SU-DHL-6 (cell line): ENCODE results near the gene RBMS1.

Experiments
- CTCF ChIP-seq: fragments of 200-600 bp; sonication (generic); IDR thresholded peaks from one replicate; pipeline ENCODE4 v1.5.1; 2017; ENCODE audit warnings: antibody characterized with exemption, mild to moderate bottlenecking, low read length, moderate library complexity; ENCODE audit not compliant: insufficient read depth, poor library complexity, severe bottlenecking
- EZH2phosphoT487 ChIP-seq: fragments of 200-600 bp; sonication (generic), shearing (Covaris generic); conservative IDR thresholded peaks from 2 replicates; pipeline ENCODE4 v1.6.1; 2018; ENCODE audit warnings: mild to moderate bottlenecking, antibody characterized with exemption, low read length, moderate library complexity, mixed read lengths

DNA sequence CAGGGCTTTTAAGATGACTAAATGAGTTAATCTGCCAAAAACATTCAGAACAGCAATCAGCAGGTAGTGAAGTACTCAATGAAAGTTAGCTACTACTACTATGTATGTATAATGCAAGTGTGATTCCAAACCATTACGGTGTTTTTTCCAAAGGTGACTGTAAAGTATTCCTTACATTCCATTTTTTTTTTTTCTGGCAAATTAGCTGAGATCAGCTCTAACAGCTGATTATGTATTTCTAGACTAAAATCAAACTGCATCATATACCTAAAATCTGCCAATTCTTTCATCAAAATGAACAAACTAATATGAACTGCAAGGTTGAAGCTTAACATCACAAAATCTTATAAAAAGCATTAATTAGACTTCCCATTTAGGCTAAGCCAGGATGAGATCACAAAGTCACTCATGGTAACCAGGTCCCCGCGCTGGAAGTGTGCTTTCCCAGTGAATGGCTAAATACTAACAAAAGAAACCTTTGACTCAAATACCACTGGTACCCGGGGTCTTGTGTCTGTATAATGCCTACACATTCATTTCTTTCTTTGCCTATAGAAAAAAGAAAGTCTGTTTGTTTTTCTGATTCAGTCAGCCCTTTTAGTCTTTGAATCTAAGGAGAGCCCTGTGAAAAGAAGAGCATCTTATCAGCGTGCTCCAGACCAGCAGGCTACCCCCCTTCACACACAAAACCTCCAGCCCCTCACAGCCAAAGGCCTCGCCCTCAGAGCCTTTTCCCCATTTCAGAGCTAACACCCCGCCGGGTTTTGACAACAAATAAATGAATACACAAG, 88.3 kb downstream of the RBMS1 start:
- TF ChIP-seq CTCF = no peak
- TF ChIP-seq EZH2phosphoT487 = no peak
